Activated naive CD8-positive, alpha-beta T cell treated with anti-CD3 and anti-CD28 coated beads, Interleukin-2, amount 50 U/mL, for 16 hours (primary cell): ENCODE data around the gene SELPLG.

Experiments
- DNase-seq: peaks from one replicate; pipeline ENCODE4 v3.0.0-alpha.2; 2020; ENCODE audit warnings: low read depth, low spot score

Gene SELPLG

GRCh38 chr12:108605000-108605689 lies 28.5 kb downstream of the SELPLG start:
- DNase-seq, result no peak

- DNase-seq, result no peak
Measured at GRCh38 chr12:108604208-108604941, 29.3 kb downstream of the SELPLG start.

- no peak for DNase-seq
Measured at GRCh38 chr12:108603743-108604142, 30.0 kb downstream of the SELPLG start.

GRCh38 chr12:108602976-108603704 lies 30.6 kb downstream of the SELPLG start:
- DNase-seq, result no peak

- DNase-seq, result no peak
Measured at GRCh38 chr12:108602209-108602705, 31.4 kb downstream of the SELPLG start.

- DNase-seq, result no peak
Measured at GRCh38 chr12:108600702-108601007, 33.0 kb downstream of the SELPLG start.

- DNase-seq, result no peak
Measured at GRCh38 chr12:108599948-108600701, 33.6 kb downstream of the SELPLG start.

GRCh38 chr12:108599541-108599940 lies 34.2 kb downstream of the SELPLG start:
- no peak for DNase-seq

- DNase-seq, result no peak
Measured at GRCh38 chr12:108598553-108599250, 35.0 kb downstream of the SELPLG start.

- DNase-seq, result no peak
Measured at GRCh38 chr12:108597559-108598471, 35.9 kb downstream of the SELPLG start, which contains the start of gene TMEM119. Gene TMEM119 (minus strand): TSS chr12:108598084. CDS start chr12:108592383, 5,701 bp downstream.

GRCh38 chr12:108596854-108597558 lies 36.7 kb downstream of the SELPLG start:
- DNase-seq, result no peak

GRCh38 chr12:108595711-108596647 lies 37.7 kb downstream of the SELPLG start:
- no peak for DNase-seq

- no peak for DNase-seq
Measured at GRCh38 chr12:108594960-108595710, 38.6 kb downstream of the SELPLG start.

GRCh38 chr12:108594323-108594903 lies 39.3 kb downstream of the SELPLG start:
- no peak for DNase-seq

GRCh38 chr12:108592033-108592909 lies 41.4 kb downstream of the SELPLG start:
- DNase-seq, result no peak
